ENCODE results near the gene RAB3IL1.

RAB3IL1 gene

DNA sequence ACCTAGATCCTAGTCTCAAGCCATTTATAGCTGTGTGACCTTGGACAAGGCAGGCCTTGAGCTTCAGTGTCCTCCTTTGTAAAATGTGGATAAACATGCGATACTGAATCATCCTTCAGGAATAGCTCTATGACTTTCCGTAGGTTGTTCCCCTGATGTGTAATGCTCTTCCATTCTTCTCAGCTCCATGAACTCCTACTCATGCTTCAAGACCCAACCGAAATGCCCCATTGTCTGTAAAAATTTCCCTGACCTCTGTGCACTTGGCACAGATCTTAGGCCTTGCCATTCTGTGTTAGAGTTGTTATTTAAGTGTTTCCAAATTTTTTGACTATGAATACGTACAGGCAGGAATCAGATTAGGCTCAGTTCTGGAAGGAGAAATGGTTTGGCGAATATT, 29.5 kb upstream of the RAB3IL1 start:
- H3K4me3 ChIP-seq (ENCODE audit: low read length): no peak overlapping the region
- TF ChIP-seq, protein P1, sequence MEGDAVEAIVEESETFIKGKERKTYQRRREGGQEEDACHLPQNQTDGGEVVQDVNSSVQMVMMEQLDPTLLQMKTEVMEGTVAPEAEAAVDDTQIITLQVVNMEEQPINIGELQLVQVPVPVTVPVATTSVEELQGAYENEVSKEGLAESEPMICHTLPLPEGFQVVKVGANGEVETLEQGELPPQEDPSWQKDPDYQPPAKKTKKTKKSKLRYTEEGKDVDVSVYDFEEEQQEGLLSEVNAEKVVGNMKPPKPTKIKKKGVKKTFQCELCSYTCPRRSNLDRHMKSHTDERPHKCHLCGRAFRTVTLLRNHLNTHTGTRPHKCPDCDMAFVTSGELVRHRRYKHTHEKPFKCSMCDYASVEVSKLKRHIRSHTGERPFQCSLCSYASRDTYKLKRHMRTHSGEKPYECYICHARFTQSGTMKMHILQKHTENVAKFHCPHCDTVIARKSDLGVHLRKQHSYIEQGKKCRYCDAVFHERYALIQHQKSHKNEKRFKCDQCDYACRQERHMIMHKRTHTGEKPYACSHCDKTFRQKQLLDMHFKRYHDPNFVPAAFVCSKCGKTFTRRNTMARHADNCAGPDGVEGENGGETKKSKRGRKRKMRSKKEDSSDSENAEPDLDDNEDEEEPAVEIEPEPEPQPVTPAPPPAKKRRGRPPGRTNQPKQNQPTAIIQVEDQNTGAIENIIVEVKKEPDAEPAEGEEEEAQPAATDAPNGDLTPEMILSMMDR (conservative IDR thresholded peaks at IDR 0.05; ENCODE audit: low read length): no peak
- DNase-seq (ENCODE audit: low read depth): no peak

DNA sequence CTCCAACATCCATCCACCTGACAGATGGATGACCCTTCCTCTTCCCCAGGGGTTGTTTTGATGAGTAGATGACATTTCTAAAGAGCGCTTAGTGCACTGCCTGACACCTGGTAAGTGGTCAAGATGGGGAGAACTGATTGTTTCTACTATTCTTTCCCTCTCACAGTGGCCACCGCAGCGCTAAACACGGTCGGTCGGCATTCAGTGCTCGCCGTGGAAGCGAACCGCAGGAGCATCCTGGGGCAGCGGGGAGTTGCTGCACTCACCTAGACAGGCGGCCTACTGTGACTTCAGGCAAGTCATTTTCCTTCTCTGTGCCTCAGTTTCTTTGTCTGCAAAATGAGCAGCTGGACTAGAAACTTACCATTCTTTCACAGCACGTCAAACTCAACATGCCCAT, 27.8 kb upstream of the RAB3IL1 start:
- TF ChIP-seq, protein P1 (conservative IDR thresholded peaks at IDR 0.05; ENCODE audit: low read length): no peak
- no peak overlapping the region for H3K4me3 ChIP-seq (ENCODE audit: low read length)
- DNase-seq (ENCODE audit: low read depth): no peak

DNA sequence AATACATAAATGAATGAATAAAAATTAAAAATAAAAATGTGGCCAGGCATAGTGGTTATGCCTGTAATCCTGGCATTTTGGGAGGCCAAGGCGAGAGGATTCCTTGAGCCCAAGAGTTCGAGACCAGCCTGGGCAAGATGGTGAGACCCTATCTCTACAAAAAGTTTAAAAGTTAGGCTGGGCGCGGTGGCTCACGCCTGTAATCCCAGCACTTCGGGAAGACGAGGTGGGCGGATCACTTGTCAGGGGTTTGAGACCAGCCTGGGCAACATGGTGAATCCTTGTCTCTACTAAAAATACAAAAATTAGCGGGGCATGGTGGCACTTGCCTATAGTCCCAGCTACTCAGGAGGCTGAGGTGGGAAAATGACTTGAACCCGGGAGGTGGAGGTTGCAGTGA, 23.1 kb upstream of the RAB3IL1 start:
- H3K4me3 ChIP-seq (ENCODE audit: low read length): no peak overlapping the region
- DNase-seq (ENCODE audit: low read depth): no peak
- TF ChIP-seq, protein P1 (conservative IDR thresholded peaks at IDR 0.05; ENCODE audit: low read length): no peak

DNA sequence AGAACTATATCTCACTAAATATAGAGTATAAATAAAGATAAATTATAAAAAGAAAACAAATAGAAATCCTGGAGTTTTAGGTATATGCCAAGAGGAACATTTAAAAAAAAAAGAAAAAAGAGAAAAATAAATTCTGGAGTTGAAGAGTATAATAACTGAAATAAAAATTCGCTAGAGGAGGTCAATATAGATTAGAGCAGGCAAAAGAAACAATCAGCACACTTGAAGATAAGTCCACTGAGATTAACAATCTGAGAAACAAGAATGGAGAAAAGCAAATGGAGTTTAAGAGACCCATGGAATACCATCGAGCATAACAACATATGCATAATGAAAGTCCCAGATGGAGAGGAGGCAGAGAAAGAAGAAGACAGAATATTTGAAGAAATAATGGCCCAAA, 18.5 kb upstream of the RAB3IL1 start:
- no peak for DNase-seq (ENCODE audit: low read depth)
- no peak overlapping the region for H3K4me3 ChIP-seq (ENCODE audit: low read length)
- TF ChIP-seq, protein P1 (conservative IDR thresholded peaks at IDR 0.05; ENCODE audit: low read length): no peak

DNA sequence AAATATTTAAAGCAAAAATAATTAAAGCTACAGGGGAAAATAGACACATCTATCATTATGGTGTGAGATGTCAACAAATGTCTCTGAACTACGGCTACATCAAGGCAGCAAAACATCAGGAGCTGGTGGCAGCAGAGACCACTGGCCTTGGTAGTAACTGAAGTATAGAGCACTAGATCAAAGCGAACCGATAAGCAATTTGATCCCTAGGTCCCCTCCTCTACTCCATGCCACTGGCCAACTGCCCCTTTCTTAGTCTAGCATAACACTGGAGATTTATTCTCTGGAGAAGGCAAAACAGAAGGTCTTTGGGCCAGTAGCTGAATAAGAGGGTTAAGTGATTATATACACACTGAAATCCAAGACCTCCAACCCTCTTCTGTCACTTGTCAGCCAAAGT, 13.6 kb upstream of the RAB3IL1 start:
- no peak for DNase-seq (ENCODE audit: low read depth)
- H3K4me3 ChIP-seq (ENCODE audit: low read length): no peak overlapping the region
- TF ChIP-seq, protein P1 (conservative IDR thresholded peaks at IDR 0.05; ENCODE audit: low read length): no peak

DNA sequence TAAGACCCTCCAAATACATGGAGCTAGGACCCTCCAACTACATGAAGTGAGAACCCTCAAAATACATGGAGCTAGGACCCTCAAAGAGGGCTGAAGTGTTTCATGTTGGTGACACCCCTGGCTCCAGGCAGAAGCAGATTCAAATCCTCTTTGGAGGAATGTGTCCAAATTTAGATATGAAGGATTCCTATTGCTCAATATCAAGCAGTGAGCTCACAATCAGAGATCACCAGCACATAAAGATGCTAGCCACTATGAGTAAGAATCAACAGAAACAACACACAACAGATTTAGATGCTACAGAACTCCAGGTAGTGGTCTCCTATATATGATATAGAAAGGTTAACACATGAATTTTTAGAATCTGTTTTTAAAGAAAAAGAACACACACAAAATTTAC, 11.2 kb upstream of the RAB3IL1 start:
- TF ChIP-seq, protein P1 (conservative IDR thresholded peaks at IDR 0.05; ENCODE audit: low read length): no peak
- DNase-seq (ENCODE audit: low read depth): no peak
- H3K4me3 ChIP-seq (ENCODE audit: low read length): no peak overlapping the region

DNA sequence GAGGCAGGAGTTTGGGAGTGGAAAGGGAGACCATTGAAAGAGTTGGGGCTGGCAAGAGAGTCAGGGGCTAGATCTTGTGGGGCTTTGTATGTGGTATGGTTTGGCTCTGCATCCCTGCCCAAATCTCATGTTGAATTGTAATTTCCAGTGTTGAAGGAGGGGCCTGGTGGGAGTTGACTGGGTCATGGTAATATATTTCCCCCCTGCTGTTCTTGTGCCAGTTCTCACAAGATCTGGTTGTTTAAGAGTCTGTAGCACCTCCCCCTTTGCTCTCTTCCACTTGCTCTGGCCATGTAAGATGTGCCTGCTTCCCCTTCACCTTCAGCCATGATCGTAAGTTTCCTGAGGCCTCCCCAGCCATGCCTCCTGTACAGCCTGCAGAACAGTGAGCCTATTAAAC, 10.1 kb upstream of the RAB3IL1 start:
- TF ChIP-seq, protein P1 (conservative IDR thresholded peaks at IDR 0.05; ENCODE audit: low read length): no peak
- H3K4me3 ChIP-seq (ENCODE audit: low read length): no peak overlapping the region
- no peak for DNase-seq (ENCODE audit: low read depth)

Measured in AG10803 (cell line).